GM12865 (cell line): Measurements from ENCODE around the gene MRPS34.

Experiments
- DNase-seq: peaks from one replicate; pipeline ENCODE4 v3.0.0; 2010; ENCODE audit warnings: low read depth
- H3K4me3 ChIP-seq: 2 replicates; pipeline ENCODE4 v1.5.1; 2011; ENCODE audit warnings: mild to moderate bottlenecking, low read depth, low read length, control low read depth
- TF ChIP-seq, protein P1 (sequence below): IDR thresholded peaks from 2 replicates; pipeline ENCODE4 v1.5.1; 2011; ENCODE audit warnings: low read length, control low read depth, low read depth, inconsistent platforms; ENCODE audit not compliant: insufficient read depth; ENCODE audit errors: missing control alignments

Gene MRPS34

DNA sequence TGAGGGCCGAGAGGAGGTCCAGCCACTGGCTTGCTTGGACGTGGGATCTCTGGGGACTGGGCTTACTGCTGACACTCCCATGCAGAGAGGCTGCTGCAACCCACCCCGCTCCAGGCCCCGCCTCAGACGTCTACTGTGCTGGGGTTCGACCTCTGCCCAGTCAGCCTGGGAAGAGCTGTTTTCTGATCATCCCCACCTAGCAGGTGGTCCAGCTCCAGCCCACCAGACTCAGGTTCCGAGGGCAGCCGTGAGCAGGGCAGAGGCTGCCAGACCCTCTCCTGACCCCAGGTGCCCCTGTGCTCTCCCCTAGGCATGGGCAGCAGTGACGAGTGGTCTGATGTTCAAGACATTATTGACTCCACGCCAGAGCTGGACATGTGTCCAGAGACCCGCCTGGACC, 25.0 kb downstream of the MRPS34 start:
- TF ChIP-seq, protein P1, sequence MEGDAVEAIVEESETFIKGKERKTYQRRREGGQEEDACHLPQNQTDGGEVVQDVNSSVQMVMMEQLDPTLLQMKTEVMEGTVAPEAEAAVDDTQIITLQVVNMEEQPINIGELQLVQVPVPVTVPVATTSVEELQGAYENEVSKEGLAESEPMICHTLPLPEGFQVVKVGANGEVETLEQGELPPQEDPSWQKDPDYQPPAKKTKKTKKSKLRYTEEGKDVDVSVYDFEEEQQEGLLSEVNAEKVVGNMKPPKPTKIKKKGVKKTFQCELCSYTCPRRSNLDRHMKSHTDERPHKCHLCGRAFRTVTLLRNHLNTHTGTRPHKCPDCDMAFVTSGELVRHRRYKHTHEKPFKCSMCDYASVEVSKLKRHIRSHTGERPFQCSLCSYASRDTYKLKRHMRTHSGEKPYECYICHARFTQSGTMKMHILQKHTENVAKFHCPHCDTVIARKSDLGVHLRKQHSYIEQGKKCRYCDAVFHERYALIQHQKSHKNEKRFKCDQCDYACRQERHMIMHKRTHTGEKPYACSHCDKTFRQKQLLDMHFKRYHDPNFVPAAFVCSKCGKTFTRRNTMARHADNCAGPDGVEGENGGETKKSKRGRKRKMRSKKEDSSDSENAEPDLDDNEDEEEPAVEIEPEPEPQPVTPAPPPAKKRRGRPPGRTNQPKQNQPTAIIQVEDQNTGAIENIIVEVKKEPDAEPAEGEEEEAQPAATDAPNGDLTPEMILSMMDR = no peak
- no peak overlapping the region for H3K4me3 ChIP-seq
- DNase-seq = no peak

DNA sequence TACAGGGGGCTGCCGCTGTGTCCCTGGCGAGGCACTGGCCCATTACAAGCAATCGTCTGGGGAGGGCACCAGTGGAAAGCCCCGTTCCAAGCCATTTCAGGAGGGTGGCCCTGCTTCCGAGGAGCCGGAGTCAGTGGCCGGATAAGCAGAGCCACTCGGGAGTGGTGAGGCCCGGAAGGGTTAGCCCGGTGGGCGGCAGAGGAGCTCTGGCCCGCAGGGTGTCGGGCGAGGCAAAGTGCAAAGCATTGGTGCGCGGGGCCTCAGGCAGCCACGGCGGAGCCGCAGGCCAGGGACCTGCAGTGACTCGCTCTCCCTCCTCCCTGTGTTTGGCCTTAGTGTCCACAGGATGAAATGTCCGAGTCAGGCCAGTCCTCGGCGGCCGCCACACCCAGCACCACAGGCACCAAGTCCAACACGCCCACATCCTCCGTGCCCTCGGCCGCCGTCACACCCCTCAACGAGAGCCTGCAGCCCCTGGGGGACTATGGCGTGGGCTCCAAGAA, 26.2 kb downstream of the MRPS34 start:
- TF ChIP-seq, protein P1 = no peak
- DNase-seq = no peak
- no peak overlapping the region for H3K4me3 ChIP-seq

DNA sequence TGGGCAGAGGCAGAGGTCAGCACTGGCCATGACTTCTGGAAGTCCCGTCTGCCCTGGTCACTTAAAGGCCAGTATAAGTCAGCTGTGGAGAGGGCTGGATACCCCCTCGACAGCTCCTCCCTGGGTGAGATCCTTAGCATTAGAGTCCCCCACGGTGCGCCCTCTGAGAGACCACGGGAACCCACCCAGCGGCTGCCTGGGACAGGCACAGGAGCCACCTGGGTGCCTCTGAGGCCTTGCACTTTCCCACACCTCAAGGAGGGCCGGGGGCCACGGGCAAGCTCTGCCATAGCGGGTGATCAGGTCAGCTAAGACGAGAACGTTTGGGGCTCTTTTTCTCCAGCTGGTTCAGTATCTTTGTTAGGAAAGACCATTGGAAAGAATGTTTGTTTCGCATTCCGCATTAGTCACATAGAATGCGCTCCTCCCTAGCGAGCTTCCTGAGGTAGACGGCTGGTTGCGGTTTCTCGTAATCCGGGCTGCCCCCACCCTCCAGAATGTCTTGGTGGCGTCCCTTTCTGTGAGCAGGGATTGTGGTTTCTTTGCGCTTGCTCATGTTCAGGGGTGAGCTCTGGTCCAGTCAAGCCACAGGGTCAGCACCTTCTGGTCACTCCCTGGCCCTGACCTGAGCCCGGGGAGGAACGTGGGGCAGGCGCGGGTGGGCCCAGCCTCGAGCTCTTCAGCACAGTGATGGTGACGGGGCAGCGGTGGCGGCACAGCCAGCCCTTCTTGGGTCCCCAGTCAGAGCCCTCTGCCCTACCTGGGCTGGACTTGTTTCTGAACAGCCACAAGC, 26.8 kb downstream of the MRPS34 start:
- no peak overlapping the region for H3K4me3 ChIP-seq
- no peak for DNase-seq

DNA sequence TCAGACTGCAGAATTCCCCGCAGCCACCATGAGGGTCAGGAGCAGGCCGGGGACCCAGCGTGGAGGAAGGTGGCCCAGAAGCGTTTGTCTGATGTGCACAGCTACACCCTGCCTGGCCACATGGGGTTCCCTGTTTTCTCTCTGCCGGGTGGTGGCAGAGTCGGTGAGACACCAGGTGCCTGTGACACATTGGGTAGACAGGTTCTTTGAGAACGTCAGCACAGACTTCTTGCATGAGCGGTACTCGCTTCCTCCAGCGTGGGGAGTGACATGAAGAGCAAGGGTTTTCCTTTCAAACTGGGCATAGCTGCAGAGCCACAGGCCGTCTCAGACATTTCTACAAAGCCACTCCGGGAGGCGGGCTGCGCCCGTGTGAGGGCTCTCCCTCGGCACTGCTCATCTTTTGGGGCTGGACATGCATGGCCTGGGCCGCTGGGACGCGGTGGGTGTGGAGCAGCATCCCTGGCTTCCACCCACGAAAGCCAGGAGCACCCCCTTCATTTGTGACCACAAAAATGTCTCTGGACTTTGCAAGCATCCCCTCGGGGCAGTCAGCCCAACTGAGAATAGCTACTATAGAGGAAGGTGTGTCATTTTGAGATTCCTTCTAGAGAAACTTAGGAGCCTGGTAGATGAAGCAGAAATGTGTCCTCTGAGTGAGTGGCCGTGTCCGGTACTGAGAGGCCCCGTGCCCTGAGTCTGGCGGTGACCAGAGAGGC, 27.6 kb downstream of the MRPS34 start:
- TF ChIP-seq, protein P1 = no peak
- no peak overlapping the region for H3K4me3 ChIP-seq
- no peak for DNase-seq

More for the DNA sequence above, 26.8 kb downstream of the MRPS34 start:
- TF ChIP-seq, protein P1 = no peak

DNA sequence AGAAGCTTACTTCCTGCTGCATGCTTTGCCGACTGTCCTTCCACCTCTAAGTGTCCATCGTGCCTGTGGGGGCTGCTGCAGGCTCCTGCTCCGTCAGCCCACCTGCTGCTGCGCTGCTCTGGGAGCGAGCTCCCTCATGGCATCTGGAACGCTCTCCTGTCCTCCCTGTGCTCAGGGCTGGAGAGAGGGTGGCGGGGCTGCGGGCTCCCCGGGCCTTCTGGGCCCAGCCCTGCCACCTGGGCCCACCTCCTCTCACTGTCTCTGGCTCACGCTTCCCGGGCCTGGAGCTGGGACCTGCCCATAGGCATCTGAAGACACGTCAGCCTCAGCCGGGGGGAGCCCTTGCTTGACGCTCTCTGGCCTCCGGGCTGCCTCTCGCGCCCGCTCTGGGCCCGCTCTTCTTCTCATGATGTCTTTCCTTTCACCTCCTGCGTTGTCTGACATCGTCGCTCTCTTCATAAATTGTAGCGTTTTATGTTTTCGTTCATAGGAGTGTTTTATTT, 28.5 kb downstream of the MRPS34 start:
- TF ChIP-seq, protein P1 = no peak
- DNase-seq = no peak
- no peak overlapping the region for H3K4me3 ChIP-seq

DNA sequence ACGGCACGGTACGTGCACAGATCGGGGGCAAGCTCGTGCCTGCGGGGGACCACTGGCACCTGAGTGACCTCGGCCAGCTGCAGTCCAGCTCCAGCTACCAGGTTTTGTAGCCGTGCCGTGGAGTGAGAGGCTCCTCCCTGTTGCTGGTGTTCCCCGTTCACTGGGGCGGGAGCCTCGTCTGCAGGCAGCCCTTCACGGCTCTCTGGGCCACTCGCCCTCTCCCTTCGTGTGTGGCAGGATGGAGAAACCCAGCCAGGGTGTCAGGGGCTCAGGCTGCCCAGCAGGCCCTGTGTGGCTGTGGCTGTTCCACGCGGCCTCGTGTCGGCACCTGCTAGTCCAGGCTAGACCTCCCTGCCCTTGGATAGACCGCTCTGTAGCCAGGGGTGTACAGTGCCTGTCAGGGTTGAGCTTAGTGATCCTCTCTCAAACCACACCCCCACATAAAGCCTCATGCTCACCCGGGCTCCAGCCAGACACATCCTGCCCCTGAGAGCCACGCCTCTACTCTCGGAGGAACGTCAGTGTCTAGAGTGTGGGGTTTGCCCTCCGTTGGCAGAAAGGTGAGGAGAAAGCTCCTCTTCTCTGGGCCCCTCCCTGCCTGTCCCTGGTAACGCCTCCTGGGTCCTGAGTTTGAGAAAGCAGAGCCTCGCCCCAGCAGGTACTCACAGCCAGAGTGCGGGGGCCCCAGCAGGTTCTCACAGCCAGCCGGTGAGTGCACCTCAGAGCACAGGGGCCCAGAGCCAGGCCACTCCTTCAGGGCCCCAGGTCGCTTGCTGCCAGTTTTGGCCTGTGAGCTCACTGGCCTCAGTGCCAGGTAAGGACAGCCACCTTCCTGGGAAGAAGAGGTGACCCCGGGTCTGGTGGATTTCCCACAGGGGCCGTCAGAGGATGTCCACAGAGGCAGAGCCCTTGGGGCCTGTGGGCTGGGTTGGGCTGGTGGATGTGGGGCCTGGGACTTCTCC, 29.3 kb downstream of the MRPS34 start:
- DNase-seq = no peak
- no peak overlapping the region for H3K4me3 ChIP-seq
- TF ChIP-seq, protein P1 = no peak
